Thyroid gland (tissue), 4 donors: ENCODE measurements around the gene ZSWIM6.

Experiments
- CTCF ChIP-seq, 6 experiments: fragments of 200-600 bp in 3 of 6; fragments of 450-650 bp in 3 of 6; sonication (generic) in 3 of 6; IDR thresholded peaks; one replicate each; pipeline ENCODE4 v1.5.1; 2016 to 2019; ENCODE audit warnings: antibody characterized with exemption in 6 of 6, mild to moderate bottlenecking in 2 of 6, inconsistent platforms in 1 of 6, moderate library complexity in 1 of 6
- POLR2A ChIP-seq, 2 donors: fragments of 450-650 bp; IDR thresholded peaks; one replicate each; pipeline ENCODE4 v1.6.1; 2017; ENCODE audit warnings: antibody characterized with exemption in 2 of 2, mild to moderate bottlenecking in 2 of 2, moderate library complexity in 1 of 2

- TF ChIP-seq CTCF (IDR thresholded peaks at IDR 0.05) (peak in 1 of 6 experiments; percentile 15), POLR2A (IDR thresholded peaks at IDR 0.05) (no peak)
These were observed 30.8 kb downstream of the ZSWIM6 start for GRCh38 chr5:61362796-61363368.
